Activated CD8-positive, alpha-beta memory T cell treated with anti-CD3 and anti-CD28 coated beads, Interleukin-2, amount 50 U/mL, for 4 hours (primary cell): Measurements from ENCODE around the gene NTSR1.

Source experiments
- DNase-seq: peaks from one replicate; pipeline ENCODE4 v3.0.0-alpha.2; 2020

Gene NTSR1

DNA sequence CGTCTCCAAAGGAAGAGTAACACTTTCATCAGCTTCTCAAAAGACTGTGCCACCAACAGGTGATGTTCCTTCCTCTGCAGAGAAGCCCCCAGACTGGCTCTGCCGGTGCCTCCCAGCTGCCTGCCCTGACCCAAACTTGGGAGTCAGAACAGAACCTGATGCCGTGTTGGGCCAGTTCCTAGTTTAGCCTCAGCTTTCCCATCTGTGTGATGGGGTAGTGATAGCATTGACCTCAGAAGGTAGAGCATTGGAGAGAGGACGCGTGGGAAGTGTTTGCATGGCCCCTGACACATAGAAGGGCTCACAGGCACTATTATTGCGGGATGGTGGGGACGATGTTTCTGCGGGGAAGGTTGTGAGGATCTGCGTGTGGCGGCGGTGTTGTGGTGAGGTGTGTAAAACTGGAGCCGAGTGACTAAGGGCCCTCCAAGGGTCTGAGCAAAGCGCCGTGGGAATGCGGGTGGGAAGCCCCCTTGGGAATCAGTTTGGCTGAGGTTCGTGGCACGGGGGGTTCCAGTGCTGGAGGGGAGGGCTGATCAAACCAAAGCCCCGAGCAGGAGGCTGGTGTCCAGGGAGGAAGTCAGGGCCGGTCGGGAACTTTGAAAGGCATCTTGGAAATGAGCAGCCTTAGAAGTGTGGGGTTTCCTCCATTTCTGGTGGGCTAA is 1.7 kb downstream of the NTSR1 start:
- DNase-seq = no peak

DNA sequence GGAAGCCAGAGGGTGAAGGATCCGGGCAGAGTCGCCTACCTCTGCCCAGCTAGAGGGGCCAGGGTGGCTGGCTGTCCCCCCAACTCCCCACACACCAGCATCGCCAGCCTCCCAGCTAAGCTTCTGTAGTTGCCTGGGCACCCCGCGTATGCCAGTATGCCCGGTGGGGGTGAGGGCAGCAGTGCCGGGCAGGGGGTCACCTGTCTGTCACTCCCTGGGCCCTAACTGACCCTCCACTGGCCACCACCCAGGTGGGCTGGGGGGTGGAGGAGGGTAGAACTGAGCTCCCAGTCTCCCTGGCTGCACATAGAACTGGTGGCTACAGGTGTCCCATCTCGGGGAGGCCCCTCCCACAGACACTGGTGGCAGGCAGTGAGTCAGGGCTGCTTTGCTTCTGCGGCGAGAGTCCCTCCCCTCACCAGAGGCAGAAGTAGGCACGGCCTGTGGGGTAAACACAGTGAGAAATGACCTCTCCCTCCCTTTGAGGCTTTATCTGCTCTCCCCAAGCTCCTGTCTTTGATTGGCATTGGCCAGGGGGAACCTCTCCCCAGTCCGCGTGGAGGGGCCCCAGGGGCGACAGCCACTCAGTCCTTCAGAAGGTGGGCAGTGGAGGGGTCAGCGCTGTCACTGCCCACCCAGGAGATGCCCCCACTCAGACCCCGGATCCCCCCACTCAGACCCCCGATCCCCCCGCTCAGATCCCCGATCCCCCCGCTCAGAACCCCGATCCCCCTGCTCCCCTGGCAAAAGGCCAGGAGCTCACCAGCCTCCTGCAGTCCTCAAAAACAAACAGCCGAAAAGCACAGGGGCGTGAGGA is 2.5 kb downstream of the NTSR1 start:
- peak; percentile 42 for DNase-seq

GRCh38 chr20:62711703-62712101 is 3.1 kb downstream of the NTSR1 start:
- DNase-seq = no peak

- no peak for DNase-seq
These were observed 4.0 kb downstream of the NTSR1 start for GRCh38 chr20:62712606-62713005.

DNA sequence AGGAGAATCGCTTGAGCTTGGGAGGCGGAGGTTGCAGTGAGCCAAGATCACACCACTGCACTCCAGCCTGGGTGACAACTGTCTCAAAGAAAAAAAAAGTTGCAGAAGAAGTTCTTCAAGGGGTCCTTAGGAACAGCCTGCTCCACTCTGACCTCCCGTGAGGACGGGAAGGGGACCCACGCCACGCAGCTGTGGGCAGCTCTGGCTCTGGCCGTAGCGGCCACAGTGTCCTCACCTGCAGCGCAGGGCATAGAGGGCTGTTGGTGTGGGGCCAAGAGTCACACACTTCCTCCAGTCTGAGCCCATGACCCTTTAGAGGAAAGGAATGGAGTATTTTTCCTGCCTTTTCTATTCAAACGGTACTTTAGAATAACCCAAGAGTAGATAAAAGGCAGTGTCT is 5.4 kb downstream of the NTSR1 start:
- no peak for DNase-seq

DNA sequence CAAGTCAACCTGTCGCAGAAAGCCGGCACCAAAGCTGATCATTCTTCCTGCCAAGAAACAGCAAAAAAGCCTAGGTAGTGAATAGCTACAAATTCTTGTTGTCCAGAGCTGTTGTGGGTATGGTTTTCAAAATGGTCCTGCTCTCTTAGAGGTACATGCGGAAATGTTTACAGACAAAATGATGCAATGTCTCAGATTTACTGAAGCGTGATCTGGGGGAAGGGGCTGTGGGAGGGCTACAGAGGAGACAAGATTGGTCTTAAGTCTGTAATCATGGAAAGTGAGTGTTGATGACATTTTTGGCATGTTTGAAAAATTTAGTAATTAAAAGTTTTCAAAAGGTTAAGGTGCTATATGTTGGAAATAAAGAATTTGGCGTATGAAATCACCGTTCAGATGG is 6.2 kb downstream of the NTSR1 start:
- DNase-seq = no peak

GRCh38 chr20:62715201-62715600 is 6.6 kb downstream of the NTSR1 start:
- no peak for DNase-seq

DNA sequence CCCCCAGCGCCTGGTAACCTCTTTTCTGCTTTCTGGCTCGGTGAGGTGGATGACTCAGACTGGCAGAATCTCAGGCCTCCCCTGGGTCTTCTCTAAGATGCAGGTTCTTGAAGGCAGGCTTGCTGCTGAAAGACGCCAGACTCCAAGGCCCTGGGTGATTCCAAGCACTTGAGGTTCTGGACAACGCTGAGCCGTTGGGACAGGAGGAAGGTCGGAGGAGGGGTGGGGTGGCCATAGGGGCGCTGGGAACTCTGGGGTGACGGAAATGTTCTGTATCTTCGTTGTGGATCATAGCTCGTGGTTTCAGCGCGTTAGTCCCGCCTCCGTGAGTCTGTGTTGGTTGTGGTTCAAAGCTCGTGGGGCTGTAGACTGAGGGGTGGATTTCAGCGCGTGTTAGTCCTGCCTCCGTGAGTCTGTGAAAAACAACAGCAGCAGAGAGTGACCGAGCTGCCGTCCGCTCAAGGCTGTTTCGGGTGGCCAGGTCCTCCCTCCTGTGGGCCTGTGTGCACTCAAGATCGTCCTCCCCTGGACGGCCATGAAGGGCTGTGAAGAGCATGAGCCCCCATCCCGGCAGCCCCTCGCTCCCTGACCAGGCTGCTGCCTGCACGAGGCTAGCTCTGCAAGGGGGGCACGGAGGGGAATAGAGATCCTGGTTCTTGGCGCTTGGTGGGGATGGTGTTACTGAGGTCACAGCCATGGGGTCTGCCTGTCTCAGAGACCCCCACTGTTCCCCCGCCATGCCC is 7.7 kb downstream of the NTSR1 start:
- DNase-seq = peak; percentile 52

DNA sequence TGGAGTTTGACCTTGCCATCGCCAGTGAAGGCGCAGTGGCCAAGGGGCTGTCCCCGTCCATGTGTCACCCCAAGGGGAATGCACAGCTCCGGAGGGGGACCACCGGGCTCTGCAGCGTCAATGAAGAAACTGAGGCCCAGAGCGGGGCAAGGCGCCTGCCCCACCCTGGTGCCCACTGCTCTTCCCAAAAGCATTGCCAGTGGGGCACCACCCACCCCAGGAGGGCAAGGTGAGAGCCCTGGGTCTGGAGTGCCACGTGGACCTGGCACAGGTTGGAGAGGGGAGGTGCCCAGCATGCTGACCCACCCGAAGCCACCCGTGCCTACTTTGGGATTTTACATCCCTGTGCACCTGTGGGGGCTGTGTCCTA is 8.3 kb downstream of the NTSR1 start:
- no peak for DNase-seq

DNA sequence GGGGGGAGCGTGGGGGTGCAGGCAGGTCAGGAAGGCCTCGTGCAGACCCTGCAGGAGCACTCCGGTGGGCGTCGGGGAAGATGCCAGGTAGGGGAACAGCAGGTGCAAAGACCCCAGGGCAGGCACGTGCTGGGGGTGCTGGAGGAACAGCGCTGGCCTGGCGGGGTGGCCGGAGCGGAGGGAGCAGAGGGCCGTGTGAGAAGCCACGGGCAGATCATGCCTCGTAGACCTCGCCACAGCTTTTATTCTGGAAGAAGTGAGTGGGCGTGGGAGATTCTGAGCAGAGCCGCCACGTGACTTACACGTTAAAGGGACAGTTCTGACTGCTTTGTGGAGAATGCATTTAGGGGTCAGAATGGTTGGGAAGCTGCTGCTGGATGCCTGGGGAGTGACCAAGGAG is 9.3 kb downstream of the NTSR1 start:
- DNase-seq = no peak

GRCh38 chr20:62718546-62718945 is 9.9 kb downstream of the NTSR1 start:
- no peak for DNase-seq

DNA sequence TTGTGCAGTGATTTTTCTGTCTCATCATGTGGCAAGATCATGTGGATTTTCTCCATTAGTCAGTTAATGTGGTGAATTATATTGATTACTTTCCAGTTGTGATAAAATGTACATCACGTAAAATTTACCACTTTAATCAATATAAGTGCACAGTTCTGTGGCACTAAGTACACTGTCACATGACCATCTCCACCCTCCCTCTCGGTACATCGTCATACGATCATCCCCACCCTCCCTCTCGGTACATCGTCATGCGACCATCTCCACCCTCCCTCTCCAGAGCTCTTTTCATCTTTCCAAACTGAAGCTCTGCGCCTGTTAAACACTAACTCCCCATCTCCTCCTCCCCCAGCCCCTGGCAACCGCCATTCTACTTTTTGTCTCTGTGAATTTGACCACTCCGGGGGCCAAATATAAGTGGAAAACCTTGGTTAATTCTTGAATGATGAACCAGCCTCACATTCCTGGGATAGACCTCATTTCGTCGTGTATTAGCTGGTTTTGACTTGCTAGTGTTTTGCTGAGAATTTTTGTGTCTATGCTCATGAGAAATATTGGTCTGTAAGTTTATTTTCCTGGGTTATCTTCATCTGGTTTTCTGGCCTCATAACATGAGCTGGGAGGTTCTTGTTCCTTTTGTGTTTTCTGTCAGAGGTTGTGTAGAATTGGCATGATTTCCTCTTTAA is 10.8 kb downstream of the NTSR1 start:
- no peak for DNase-seq

DNA sequence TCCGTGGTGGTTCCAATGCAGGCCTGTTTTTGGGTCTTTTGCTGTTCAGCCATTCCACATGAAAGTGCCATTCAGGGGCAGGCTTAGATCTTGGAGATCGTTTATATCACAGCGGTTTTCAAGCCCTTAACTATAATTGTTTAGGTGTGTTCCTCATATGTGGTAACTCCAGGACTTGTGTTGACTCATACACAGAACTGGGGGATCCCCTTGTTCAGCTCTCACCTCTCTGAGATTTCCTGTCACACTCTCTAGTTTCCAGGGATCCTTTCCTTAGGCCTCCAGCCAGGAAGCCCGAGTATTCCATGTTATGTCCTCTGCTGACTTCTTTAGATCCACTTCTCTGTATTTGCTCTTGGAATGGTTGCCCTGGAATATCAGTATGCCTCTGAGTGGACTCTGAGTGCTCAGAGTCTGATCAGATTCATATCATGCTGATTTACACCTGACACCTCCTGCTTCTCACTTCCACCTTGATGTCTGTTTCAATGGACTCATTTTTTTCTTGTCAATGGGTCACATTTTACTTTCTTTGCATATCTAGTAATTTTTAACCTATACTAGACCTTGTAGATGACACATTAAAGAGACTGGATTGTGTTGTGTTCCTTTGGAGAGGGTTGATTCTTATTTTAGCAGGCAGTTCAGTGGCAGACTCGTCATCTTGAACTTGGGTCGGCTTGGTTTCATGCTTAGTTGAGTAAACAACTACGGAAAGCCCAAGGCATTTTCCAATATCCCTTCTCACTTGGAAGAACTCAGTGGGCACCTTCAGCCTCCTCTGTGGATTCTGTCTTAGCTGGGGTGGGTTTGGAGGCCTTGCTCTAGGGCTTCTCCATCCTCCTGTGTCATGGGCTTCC is 13.1 kb downstream of the NTSR1 start:
- no peak for DNase-seq

GRCh38 chr20:62722627-62723026 is 14.0 kb downstream of the NTSR1 start:
- no peak for DNase-seq

GRCh38 chr20:62723351-62723750 is 14.7 kb downstream of the NTSR1 start:
- DNase-seq = no peak

DNA sequence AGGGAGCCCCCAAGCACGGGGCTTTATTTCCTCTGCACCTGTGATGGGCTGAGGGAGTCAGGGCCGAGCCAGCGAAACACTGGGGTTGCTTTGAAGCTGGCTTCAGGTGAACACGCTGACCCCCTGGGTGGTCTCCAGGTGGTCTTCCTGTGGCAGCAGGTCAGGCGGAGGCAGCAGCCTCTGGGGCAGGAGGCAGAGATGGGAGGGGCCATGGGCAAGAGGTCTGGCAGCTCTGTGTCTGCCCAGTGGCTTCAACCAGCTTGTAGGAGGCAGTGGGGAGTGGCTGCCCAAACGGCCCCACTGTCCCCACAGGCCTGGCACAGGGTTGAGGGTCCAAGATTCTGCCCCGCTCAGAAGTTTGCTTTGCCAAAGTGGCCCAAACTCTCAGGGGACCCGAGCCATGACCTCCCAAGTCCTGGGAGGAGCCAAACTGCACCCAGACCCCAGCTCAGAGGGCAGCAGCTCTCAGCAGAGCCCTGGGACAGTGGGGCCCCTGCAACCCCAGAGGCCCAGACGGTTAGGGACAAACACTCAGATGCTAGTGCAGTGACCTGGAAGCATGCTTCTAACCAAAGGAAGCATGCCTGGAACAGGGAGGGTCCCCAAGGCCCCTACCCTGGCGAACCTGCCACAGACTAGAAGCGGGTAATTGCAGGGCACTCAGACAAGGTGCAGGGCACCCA is 15.3 kb downstream of the NTSR1 start:
- DNase-seq = no peak

- DNase-seq = no peak
These were observed 16.3 kb downstream of the NTSR1 start for GRCh38 chr20:62724692-62725595.

DNA sequence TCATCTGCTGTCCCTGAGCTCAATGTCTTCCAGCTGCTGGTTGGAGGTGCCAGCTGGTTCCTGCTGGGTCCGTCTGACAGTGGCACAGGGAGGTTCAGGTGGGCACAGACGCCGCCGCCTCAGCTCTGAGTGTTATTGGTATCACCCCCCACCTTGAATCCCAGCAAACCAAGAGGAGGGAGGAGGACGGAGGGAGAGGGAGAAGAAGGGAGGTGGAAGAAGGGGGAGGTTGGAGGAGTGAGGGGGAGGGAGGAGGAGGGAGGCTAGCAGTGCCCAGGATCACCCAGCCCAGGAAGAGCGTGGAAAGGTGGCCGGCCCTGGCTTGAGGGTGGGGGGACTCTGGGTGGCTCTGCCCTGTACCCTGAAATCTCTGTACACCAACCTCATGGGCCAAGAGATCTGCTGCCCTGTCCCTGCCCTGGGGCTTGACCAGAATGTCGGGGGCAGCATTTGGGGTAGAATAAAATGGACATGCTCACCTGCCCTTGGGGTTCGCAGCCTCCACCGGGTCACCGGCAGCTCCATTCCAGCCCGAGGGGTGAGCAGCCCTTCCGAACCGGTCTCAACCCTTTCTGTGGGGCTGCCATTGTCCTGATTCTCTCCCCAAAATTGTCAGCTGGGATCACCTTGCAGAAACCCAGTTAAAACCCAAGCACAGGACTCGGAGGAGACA is 17.1 kb downstream of the NTSR1 start:
- DNase-seq = no peak

GRCh38 chr20:62726276-62726675 is 17.6 kb downstream of the NTSR1 start:
- no peak for DNase-seq
